Neuronal stem cell (in vitro differentiated cells): ENCODE data around the gene ATG12.

ENCODE experiments used
- DNase-seq: peaks from one replicate; pipeline ENCODE4 v3.0.0-alpha.2; 2013; ENCODE audit warnings: low spot score
- H2AFZ ChIP-seq: one replicate; pipeline ENCODE4 v1.6.1; 2013; ENCODE audit warnings: mild to moderate bottlenecking, low read length, inconsistent platforms
- H2AK5ac ChIP-seq: 2 replicates; pipeline ENCODE4 v1.6.1; 2013; ENCODE audit warnings: low read depth, mild to moderate bottlenecking, inconsistent platforms, low read length, moderate library complexity, mixed read lengths
- H2BK120ac ChIP-seq: 2 replicates; pipeline ENCODE4 v1.6.1; 2013; ENCODE audit warnings: low read depth, mild to moderate bottlenecking, inconsistent platforms, low read length, moderate library complexity, mixed read lengths
- H2BK12ac ChIP-seq: one replicate; pipeline ENCODE4 v1.6.1; 2013; ENCODE audit warnings: low read length, inconsistent platforms
- H2BK15ac ChIP-seq: 2 replicates; pipeline ENCODE4 v1.6.1; 2013; ENCODE audit warnings: mild to moderate bottlenecking, low read length, inconsistent platforms, mixed read lengths
- H2BK5ac ChIP-seq: one replicate; pipeline ENCODE4 v1.6.1; 2013; ENCODE audit warnings: inconsistent platforms, mild to moderate bottlenecking, low read length, moderate library complexity
- H3K14ac ChIP-seq: one replicate; pipeline ENCODE4 v1.6.1; 2013; ENCODE audit warnings: low read length, inconsistent platforms
- H3K18ac ChIP-seq: 2 replicates; pipeline ENCODE4 v1.6.1; 2013; ENCODE audit warnings: low read length, inconsistent platforms
- H3K23ac ChIP-seq: 2 replicates; pipeline ENCODE4 v1.6.1; 2013; ENCODE audit warnings: low read depth, mild to moderate bottlenecking, mixed read lengths, low read length, inconsistent platforms; ENCODE audit not compliant: poor library complexity
- H3K27ac ChIP-seq: replicated peaks from 3 replicates; pipeline ENCODE4 v1.5.1; 2013; ENCODE audit warnings: low read length, inconsistent platforms
- H3K27me3 ChIP-seq, 3 experiments: 2 replicates each; pipeline ENCODE4 v1.6.1; 2013; ENCODE audit warnings: low read length in 3 of 3, mild to moderate bottlenecking in 2 of 3, inconsistent platforms in 1 of 3, low read depth in 1 of 3, mixed read lengths in 1 of 3, moderate library complexity in 1 of 3; ENCODE audit not compliant: control insufficient read depth in 3 of 3, insufficient read depth in 3 of 3
- H3K36me3 ChIP-seq, 2 donors: replicated peaks in 1 of 2; 2 replicates each; pipeline ENCODE4 v1.6.1; 2013; ENCODE audit warnings: low read length in 2 of 2; ENCODE audit not compliant: control insufficient read depth in 2 of 2, insufficient read depth in 2 of 2
- H3K4ac ChIP-seq: 2 replicates; pipeline ENCODE4 v1.6.1; 2013; ENCODE audit warnings: inconsistent platforms, mild to moderate bottlenecking, low read length, moderate library complexity
- H3K4me1 ChIP-seq, 2 donors: 1 replicate in 1 of 2; 2 replicates in 1 of 2; pipeline ENCODE4 v1.6.1; 2013; ENCODE audit warnings: low read length in 2 of 2, low read depth in 1 of 2; ENCODE audit not compliant: control insufficient read depth in 2 of 2, insufficient read depth in 1 of 2
- H3K4me2 ChIP-seq: one replicate; pipeline ENCODE4 v1.6.1; 2013; ENCODE audit warnings: mild to moderate bottlenecking, low read length, inconsistent platforms; ENCODE audit not compliant: insufficient read depth, poor library complexity, severe bottlenecking
- H3K4me3 ChIP-seq, 2 donors: 2 replicates each; pipeline ENCODE4 v1.5.1; 2013; ENCODE audit warnings: low read length in 2 of 2, mild to moderate bottlenecking in 2 of 2, inconsistent platforms in 1 of 2, moderate library complexity in 1 of 2
- H3K79me1 ChIP-seq: one replicate; pipeline ENCODE4 v1.6.1; 2013; ENCODE audit warnings: low read depth, mild to moderate bottlenecking, inconsistent platforms, low read length, moderate library complexity
- H3K9ac ChIP-seq: one replicate; pipeline ENCODE4 v1.6.1; 2013; ENCODE audit warnings: mild to moderate bottlenecking, low read depth, low read length, inconsistent platforms; ENCODE audit not compliant: poor library complexity
- H3K9me3 ChIP-seq, 2 donors: replicated peaks in 1 of 2; 2 replicates each; pipeline versions ENCODE3 to v1.6.1; 2013; ENCODE audit warnings: low read length in 2 of 2, mild to moderate bottlenecking in 2 of 2, inconsistent platforms in 1 of 2, low read depth in 1 of 2, mixed read lengths in 1 of 2, moderate library complexity in 1 of 2; ENCODE audit not compliant: control insufficient read depth in 2 of 2, insufficient read depth in 1 of 2
- H4K8ac ChIP-seq: one replicate; pipeline ENCODE4 v1.6.1; 2013; ENCODE audit warnings: low read depth, mild to moderate bottlenecking, inconsistent platforms, low read length, moderate library complexity
- H4K91ac ChIP-seq: one replicate; pipeline ENCODE4 v1.6.1; 2013; ENCODE audit warnings: low read length, low read depth, mild to moderate bottlenecking, inconsistent platforms; ENCODE audit not compliant: poor library complexity
- WGBS, 2 donors: extraction: QIAGEN DNeasy Blood & Tissue Kit; methylation state at CpG; one replicate each; pipeline ENCODE4 v1.1.7; 2013; ENCODE audit warnings: missing lambda C conversion rate in 2 of 2, mixed read lengths in 1 of 2; ENCODE audit not compliant: insufficient read length in 2 of 2, insufficient replicate concordance in 1 of 2; ENCODE audit errors: extremely low coverage in 2 of 2; 5-methylcytosine and 5-hydroxymethylcytosine counted together

Gene ATG12

GRCh38 chr5:115787426-115787825 lies 53.9 kb downstream of the ATG12 start:
- Histone ChIP-seq H2AK5ac (no peak overlapping the region), H2BK5ac (no peak overlapping the region), H3K4me1 (no peaks in the 10 kb centered on the region), H4K91ac (no peak overlapping the region), H3K4me3 (no peak overlapping the region), H3K9me3 (peaks cover 0 to 2% of the 10 kb centered on the region in 2 donors), H3K27ac (no peak overlapping the region), H2BK12ac (no peak overlapping the region), H2BK120ac (no peak overlapping the region), H3K4me2 (no peak overlapping the region), H3K18ac (no peak overlapping the region), H2BK15ac (no peak overlapping the region), H3K9ac (no peak overlapping the region), H3K23ac (no peak overlapping the region), H3K27me3 (no peaks in the 10 kb centered on the region), H3K14ac (no peak overlapping the region), H3K4ac (no peak overlapping the region), H2AFZ (no peak overlapping the region), H3K36me3 (no peaks in the 10 kb centered on the region), H3K79me1 (no peaks in the 10 kb centered on the region), H4K8ac (no peak overlapping the region)
- DNase-seq, result no peak
- no CpG with 5 or more reads among the region's 1 CpG for WGBS, 2 donors

- Histone ChIP-seq H3K27ac (no peak overlapping the region), H3K4me1 (no peaks in the 10 kb centered on the region), H2BK15ac (no peak overlapping the region), H3K27me3 (no peaks in the 10 kb centered on the region), H2BK12ac (no peak overlapping the region), H3K9me3 (peaks cover 0 to 2% of the 10 kb centered on the region in 2 donors), H3K18ac (no peak overlapping the region), H2AFZ (peak overlapping the region; percentile 74), H2BK120ac (no peak overlapping the region), H2AK5ac (no peak overlapping the region), H3K23ac (no peak overlapping the region), H3K4me2 (no peak overlapping the region), H3K4ac (no peak overlapping the region), H3K79me1 (no peaks in the 10 kb centered on the region), H4K8ac (no peak overlapping the region), H3K4me3 (no peak overlapping the region), H3K36me3 (no peaks in the 10 kb centered on the region), H3K14ac (no peak overlapping the region), H3K9ac (no peak overlapping the region), H4K91ac (no peak overlapping the region), H2BK5ac (no peak overlapping the region)
- DNase-seq, result peak; percentile 52
- WGBS, 2 donors, result no CpG with 5 or more reads among the region's 6 CpGs
Observed at GRCh38 chr5:115785381-115786065, 55.8 kb downstream of the ATG12 start.

- no peaks in the 10 kb centered on the region for H3K27me3 ChIP-seq
- H2AFZ ChIP-seq, result no peak overlapping the region
- H3K79me1 ChIP-seq, result no peaks in the 10 kb centered on the region
- H2BK5ac ChIP-seq, result no peak overlapping the region
- no peak overlapping the region for H3K4ac ChIP-seq
- no peak overlapping the region for H3K4me2 ChIP-seq
- no peak overlapping the region for H4K8ac ChIP-seq
- no peak overlapping the region for H3K18ac ChIP-seq
- DNase-seq, result no peak
- H3K36me3 ChIP-seq, result no peaks in the 10 kb centered on the region
- H3K9ac ChIP-seq, result no peak overlapping the region
- H2BK120ac ChIP-seq, result no peak overlapping the region
- no peak overlapping the region for H3K4me3 ChIP-seq
- H2AK5ac ChIP-seq, result no peak overlapping the region
- H2BK12ac ChIP-seq, result no peak overlapping the region
- no peak overlapping the region for H3K27ac ChIP-seq
- no CpG with 5 or more reads among the region's 1 CpG for WGBS, 2 donors
- no peak overlapping the region for H2BK15ac ChIP-seq
- no peak overlapping the region for H3K23ac ChIP-seq
- H3K4me1 ChIP-seq, result no peaks in the 10 kb centered on the region
- no peak overlapping the region for H3K14ac ChIP-seq
- H4K91ac ChIP-seq, result no peak overlapping the region
- no peaks in the 10 kb centered on the region for H3K9me3 ChIP-seq
Observed at GRCh38 chr5:115778417-115778816, 62.9 kb downstream of the ATG12 start.
